LHCN-M2 (cell line): ENCODE results near the gene PSENEN. TPM values are rescaled to one million over a fixed set of nuclear protein-coding genes. Genes with fewer than 3 reads are reported as not detected.

Experiments used
- DNase-seq: peaks from one replicate; pipeline ENCODE4 v3.0.0-alpha.2; 2012; ENCODE audit warnings: low read depth
- polyA plus RNA-seq: library from polyadenylated mRNA; unstranded; fragments of >200 nt; gene quantifications from one replicate; pipeline ENCODE4 v1.2.1, GENCODE V29; 2012; ENCODE audit warnings: missing spikeins
- total RNA-seq: library from RNA; depleted of rRNA; stranded (reverse); fragments of >200 nt; gene quantifications from 2 replicates; pipeline ENCODE4 v1.2.3, GENCODE V29; 2014; rRNA removed

PSENEN gene
- 35.2 and 35.6 TPM in 2 replicates for total RNA-seq
- polyA plus RNA-seq, result 106 TPM

GRCh38 chr19:35745328-35746086 is at the start of gene PSENEN, which contains the start of gene U2AF1L4:
Gene PSENEN (plus strand): TSS chr19:35745651. CDS start chr19:35745931, 280 bp downstream.
Gene U2AF1L4 (minus strand): TSS chr19:35745418. CDS start chr19:35745391, 27 bp downstream.
- DNase-seq, result peak; percentile 99

GRCh38 chr19:35695895-35696422 is 49.5 kb upstream of the PSENEN start:
- no peak for DNase-seq

GRCh38 chr19:35696835-35697234 is 48.6 kb upstream of the PSENEN start:
- no peak for DNase-seq

- DNase-seq, result peak; percentile 95
These were observed 43.0 kb upstream of the PSENEN start for GRCh38 chr19:35702223-35703012.

GRCh38 chr19:35703343-35703742 is 42.1 kb upstream of the PSENEN start:
- DNase-seq, result no peak

- DNase-seq, result peak; percentile 40
These were observed 41.2 kb upstream of the PSENEN start, which contains the start of gene ZBTB32 for GRCh38 chr19:35704218-35704617. Gene ZBTB32 (plus strand): TSS chr19:35704558. CDS start chr19:35714627, 10,069 bp downstream.

- no peak for DNase-seq
These were observed 37.1 kb upstream of the PSENEN start for GRCh38 chr19:35708391-35708790.

GRCh38 chr19:35710784-35711723 is 34.4 kb upstream of the PSENEN start:
- no peak for DNase-seq

- no peak for DNase-seq
These were observed 32.6 kb upstream of the PSENEN start for GRCh38 chr19:35712567-35713505.

GRCh38 chr19:35713506-35713850 is 32.0 kb upstream of the PSENEN start:
- no peak for DNase-seq

- no peak for DNase-seq
These were observed 31.5 kb upstream of the PSENEN start for GRCh38 chr19:35713904-35714495.

- DNase-seq, result no peak
These were observed 30.7 kb upstream of the PSENEN start for GRCh38 chr19:35714601-35715354.

- DNase-seq, result no peak
These were observed 30.1 kb upstream of the PSENEN start for GRCh38 chr19:35715355-35715809.

- no peak for DNase-seq
These were observed 29.3 kb upstream of the PSENEN start for GRCh38 chr19:35715981-35716800.

GRCh38 chr19:35716801-35717664 is 28.4 kb upstream of the PSENEN start:
- peak; percentile 84 for DNase-seq

GRCh38 chr19:35717665-35718344 is 27.6 kb upstream of the PSENEN start, which contains the start of gene KMT2B:
Gene KMT2B (plus strand): TSS chr19:35718003. CDS start chr19:35718019, 16 bp downstream.
- peak; percentile 93 for DNase-seq
